H9 (cell line): ENCODE measurements around the gene CDC42SE1. TPM values are rescaled to one million over a fixed set of nuclear protein-coding genes. Genes with fewer than 3 reads are reported as not detected.

Experiments
- DNase-seq: peaks from one replicate; pipeline ENCODE4 v3.0.0-alpha.2; 2017
- H2AFZ ChIP-seq: one replicate; pipeline ENCODE4 v1.6.1; 2013; ENCODE audit warnings: mild to moderate bottlenecking, low read length, control low read depth, moderate library complexity
- H2AK5ac ChIP-seq: 2 replicates; pipeline ENCODE4 v1.6.1; 2013; ENCODE audit warnings: low read length, control low read depth, mixed read lengths; ENCODE audit not compliant: insufficient read length
- H2BK120ac ChIP-seq: one replicate; pipeline ENCODE4 v1.6.1; 2013; ENCODE audit warnings: low read depth, mild to moderate bottlenecking, low read length, control low read depth, inconsistent platforms; ENCODE audit not compliant: poor library complexity, severe bottlenecking
- H2BK12ac ChIP-seq: 2 replicates; pipeline ENCODE4 v1.6.1; 2013; ENCODE audit warnings: low read length, control low read depth, mixed read lengths, low read depth; ENCODE audit not compliant: insufficient read length
- H2BK15ac ChIP-seq: 2 replicates; pipeline ENCODE4 v1.6.1; 2013; ENCODE audit warnings: low read depth, low read length, control low read depth
- H2BK20ac ChIP-seq: one replicate; pipeline ENCODE4 v1.6.1; 2013; ENCODE audit warnings: low read depth, mild to moderate bottlenecking, low read length, control low read depth, inconsistent platforms; ENCODE audit not compliant: poor library complexity, severe bottlenecking
- H2BK5ac ChIP-seq: 2 replicates; pipeline ENCODE4 v1.6.1; 2013; ENCODE audit warnings: low read length, control low read depth, mixed read lengths; ENCODE audit not compliant: insufficient read length
- H3K14ac ChIP-seq: 2 replicates; pipeline ENCODE4 v1.6.1; 2013; ENCODE audit warnings: low read length, control low read depth; ENCODE audit not compliant: insufficient read depth
- H3K18ac ChIP-seq: 2 replicates; pipeline ENCODE4 v1.6.1; 2013; ENCODE audit warnings: low read depth, mild to moderate bottlenecking, mixed read lengths, low read length, control low read depth; ENCODE audit not compliant: insufficient read length
- H3K23ac ChIP-seq: 2 replicates; pipeline ENCODE4 v1.6.1; 2013; ENCODE audit warnings: low read length, control low read depth, mixed read lengths, low read depth; ENCODE audit not compliant: insufficient read length
- H3K23me2 ChIP-seq: 2 replicates; pipeline ENCODE4 v1.6.1; 2013; ENCODE audit warnings: low read depth, mild to moderate bottlenecking, mixed read lengths, low read length, control low read depth; ENCODE audit not compliant: insufficient read length, poor library complexity, severe bottlenecking
- H3K27ac ChIP-seq: 2 replicates; pipeline ENCODE4 v1.5.1; 2013; ENCODE audit warnings: low read length, control low read depth, mixed read lengths, low read depth; ENCODE audit not compliant: insufficient read length
- H3K27me3 ChIP-seq: 2 replicates; pipeline ENCODE4 v1.6.1; 2013; ENCODE audit warnings: low read length, control low read depth, inconsistent platforms; ENCODE audit not compliant: insufficient read depth
- H3K4ac ChIP-seq: 2 replicates; pipeline ENCODE4 v1.6.1; 2013; ENCODE audit warnings: low read depth, mild to moderate bottlenecking, control low read depth, inconsistent platforms, low read length, moderate library complexity
- H3K4me1 ChIP-seq: 2 replicates; pipeline ENCODE4 v1.6.1; 2013; ENCODE audit warnings: low read length, control low read depth, inconsistent platforms; ENCODE audit not compliant: insufficient read depth
- H3K4me2 ChIP-seq: 2 replicates; pipeline ENCODE4 v1.6.1; 2013; ENCODE audit warnings: low read length, control low read depth, mixed read lengths; ENCODE audit not compliant: insufficient read length, insufficient read depth
- H3K56ac ChIP-seq: 2 replicates; pipeline ENCODE4 v1.6.1; 2013; ENCODE audit warnings: low read depth, mild to moderate bottlenecking, mixed read lengths, low read length, control low read depth; ENCODE audit not compliant: insufficient read length
- H3K79me1 ChIP-seq: 2 replicates; pipeline ENCODE4 v1.6.1; 2013; ENCODE audit warnings: low read depth, mild to moderate bottlenecking, moderate library complexity, low read length, control low read depth, inconsistent platforms; ENCODE audit not compliant: insufficient read depth, poor library complexity, severe bottlenecking
- H3K79me2 ChIP-seq: 2 replicates; pipeline ENCODE4 v1.6.1; 2013; ENCODE audit warnings: low read length, control low read depth, inconsistent platforms; ENCODE audit not compliant: insufficient read depth
- H3K9ac ChIP-seq: 2 replicates; pipeline ENCODE4 v1.6.1; 2013; ENCODE audit warnings: low read length, control low read depth, mixed read lengths; ENCODE audit not compliant: insufficient read length; ENCODE audit errors: extremely low read depth
- H3K9me3 ChIP-seq: one replicate; pipeline ENCODE4 v1.6.1; 2013; ENCODE audit warnings: low read depth, low read length, inconsistent platforms; ENCODE audit not compliant: control insufficient read depth
- H3T11ph ChIP-seq: one replicate; pipeline ENCODE4 v1.6.1; 2013; ENCODE audit warnings: mild to moderate bottlenecking, low read length, control low read depth, inconsistent platforms
- H4K20me1 ChIP-seq: one replicate; pipeline ENCODE4 v1.6.1; 2013; ENCODE audit not compliant: control insufficient read depth, insufficient read length, insufficient read depth
- H4K5ac ChIP-seq: 2 replicates; pipeline ENCODE4 v1.6.1; 2013; ENCODE audit warnings: low read depth, mild to moderate bottlenecking, mixed read lengths, low read length, control low read depth; ENCODE audit not compliant: insufficient read length
- H4K8ac ChIP-seq: replicated peaks from 2 replicates; pipeline ENCODE4 v1.6.1; 2013; ENCODE audit warnings: low read length, control low read depth, mixed read lengths, low read depth; ENCODE audit not compliant: insufficient read length
- H4K91ac ChIP-seq: 2 replicates; pipeline ENCODE4 v1.6.1; 2013; ENCODE audit warnings: low read depth, mild to moderate bottlenecking, moderate library complexity, mixed read lengths, low read length, control low read depth; ENCODE audit not compliant: insufficient read length
- H3K27ac Mint-ChIP-seq, 3 experiments: 2 replicates in 2 of 3; 3 replicates in 1 of 3; pipeline ENCODE4 v1.8.0; 2020 to 2021; ENCODE audit warnings: mixed read lengths in 3 of 3, mild to moderate bottlenecking in 1 of 3, moderate library complexity in 1 of 3
- H3K27me3 Mint-ChIP-seq: 2 replicates; pipeline ENCODE4 v1.8.0; 2021; ENCODE audit warnings: low read depth, mild to moderate bottlenecking, moderate library complexity, mixed read lengths
- H3K36me3 Mint-ChIP-seq, 3 experiments: 2 replicates in 2 of 3; 3 replicates in 1 of 3; pipeline ENCODE4 v1.8.0; 2020 to 2021; ENCODE audit warnings: low read depth in 3 of 3, mixed read lengths in 3 of 3; ENCODE audit not compliant: insufficient read depth in 1 of 3
- H3K4me1 Mint-ChIP-seq, 2 experiments: 2 replicates each; pipeline ENCODE4 v1.8.0; 2020; ENCODE audit warnings: mixed read lengths in 2 of 2
- H3K4me3 Mint-ChIP-seq, 2 experiments: 2 replicates in 1 of 2; 3 replicates in 1 of 2; pipeline ENCODE4 v1.8.0; 2020 to 2021; ENCODE audit warnings: mild to moderate bottlenecking in 2 of 2, mixed read lengths in 2 of 2, moderate library complexity in 1 of 2
- H3K9me3 Mint-ChIP-seq, 2 experiments: 2 replicates in 1 of 2; 3 replicates in 1 of 2; pipeline ENCODE4 v1.8.0; 2020; ENCODE audit warnings: mild to moderate bottlenecking in 2 of 2, mixed read lengths in 2 of 2, moderate library complexity in 1 of 2
- WGBS: extraction: QIAGEN DNeasy Blood & Tissue Kit; methylation state at CpG from one replicate; pipeline ENCODE4 v1.1.7; 2013; ENCODE audit warnings: missing lambda C conversion rate, low lambda C conversion rate, mixed read lengths; ENCODE audit not compliant: insufficient read length; ENCODE audit errors: extremely low coverage; 5-methylcytosine and 5-hydroxymethylcytosine counted together
- total RNA-seq: library from RNA; stranded (reverse); gene quantifications from 2 replicates; pipeline ENCODE4 v1.2.1, GENCODE V29; 2021
- TF ChIP-seq, protein P1 (sequence below): fragments of 200-600 bp; sonication (generic); conservative IDR thresholded peaks from 3 replicates; pipeline ENCODE4 v1.8.0; 2021; ENCODE audit warnings: antibody characterized with exemption, mild to moderate bottlenecking

CDC42SE1 gene
- total RNA-seq, 1 experiment from 2014 or later = 87.3 TPM

DNA sequence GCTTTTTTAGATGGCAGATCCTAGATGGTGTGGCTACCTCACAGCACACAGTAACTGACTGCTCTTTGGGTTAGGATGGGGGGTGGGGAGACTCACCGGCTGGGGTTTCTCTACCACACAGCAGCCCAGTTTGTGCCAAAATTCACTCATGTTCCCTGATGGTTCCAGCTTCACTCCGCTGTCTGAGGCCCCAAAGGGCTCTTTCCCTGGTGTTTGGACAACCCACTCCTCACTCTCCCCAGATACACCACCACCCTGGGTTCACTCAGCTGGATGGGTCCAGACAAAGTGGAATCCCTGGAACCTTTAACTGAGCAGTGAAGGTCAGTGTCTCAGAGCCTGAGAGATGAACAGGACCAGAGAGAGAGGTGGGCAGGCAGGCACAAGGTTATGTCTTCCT is 3.8 kb downstream of the CDC42SE1 start:
- no peak overlapping the region for H2BK120ac ChIP-seq
- no peak overlapping the region for H3K14ac ChIP-seq
- no peak overlapping the region for H3K27ac Mint-ChIP-seq
- H3K56ac ChIP-seq = no peak overlapping the region
- no peaks in the 10 kb centered on the region for H4K20me1 ChIP-seq
- no peak overlapping the region for H3K23ac ChIP-seq
- no CpG with 5 or more reads among the region's 2 CpGs for WGBS
- no peaks in the 10 kb centered on the region for H3K9me3 Mint-ChIP-seq
- H3K4me2 ChIP-seq = no peak overlapping the region
- no peaks in the 10 kb centered on the region for H3K27me3 Mint-ChIP-seq
- peaks cover 7% of the 10 kb centered on the region; the same call in 1 of the 2 replicates for H3K4me1 ChIP-seq
- H2BK15ac ChIP-seq = no peak overlapping the region
- peaks cover 22 to 26% of the 10 kb centered on the region in 2 experiments for H3K4me1 Mint-ChIP-seq
- H3K79me2 ChIP-seq = peaks cover 18% of the 10 kb centered on the region; the same call in 1 of the 2 replicates
- TF ChIP-seq, protein P1, sequence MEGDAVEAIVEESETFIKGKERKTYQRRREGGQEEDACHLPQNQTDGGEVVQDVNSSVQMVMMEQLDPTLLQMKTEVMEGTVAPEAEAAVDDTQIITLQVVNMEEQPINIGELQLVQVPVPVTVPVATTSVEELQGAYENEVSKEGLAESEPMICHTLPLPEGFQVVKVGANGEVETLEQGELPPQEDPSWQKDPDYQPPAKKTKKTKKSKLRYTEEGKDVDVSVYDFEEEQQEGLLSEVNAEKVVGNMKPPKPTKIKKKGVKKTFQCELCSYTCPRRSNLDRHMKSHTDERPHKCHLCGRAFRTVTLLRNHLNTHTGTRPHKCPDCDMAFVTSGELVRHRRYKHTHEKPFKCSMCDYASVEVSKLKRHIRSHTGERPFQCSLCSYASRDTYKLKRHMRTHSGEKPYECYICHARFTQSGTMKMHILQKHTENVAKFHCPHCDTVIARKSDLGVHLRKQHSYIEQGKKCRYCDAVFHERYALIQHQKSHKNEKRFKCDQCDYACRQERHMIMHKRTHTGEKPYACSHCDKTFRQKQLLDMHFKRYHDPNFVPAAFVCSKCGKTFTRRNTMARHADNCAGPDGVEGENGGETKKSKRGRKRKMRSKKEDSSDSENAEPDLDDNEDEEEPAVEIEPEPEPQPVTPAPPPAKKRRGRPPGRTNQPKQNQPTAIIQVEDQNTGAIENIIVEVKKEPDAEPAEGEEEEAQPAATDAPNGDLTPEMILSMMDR = no peak
- H4K91ac ChIP-seq = no peak overlapping the region
- no peaks in the 10 kb centered on the region for H3K9me3 ChIP-seq
- no peak overlapping the region for H2AFZ ChIP-seq
- no peak overlapping the region for H3K9ac ChIP-seq
- H3K36me3 Mint-ChIP-seq = peaks cover 23 to 70% (median 59%) of the 10 kb centered on the region in 3 experiments
- H4K5ac ChIP-seq = no peak overlapping the region
- H3K27me3 ChIP-seq = no peaks in the 10 kb centered on the region
- H4K8ac ChIP-seq = no peak overlapping the region
- no peak overlapping the region for H3K4me3 Mint-ChIP-seq
- H3K23me2 ChIP-seq = peaks cover 22% of the 10 kb centered on the region
- H2BK20ac ChIP-seq = no peak overlapping the region
- no peak for DNase-seq
- no peak overlapping the region for H2BK12ac ChIP-seq
- peaks cover 12% of the 10 kb centered on the region for H3K79me1 ChIP-seq
- H2AK5ac ChIP-seq = no peak overlapping the region
- no peak overlapping the region for H3K27ac ChIP-seq
- no peak overlapping the region for H3T11ph ChIP-seq
- no peak overlapping the region for H2BK5ac ChIP-seq
- H3K18ac ChIP-seq = no peak overlapping the region
- H3K4ac ChIP-seq = no peak overlapping the region
